Pons (tissue), 1 donor: Measurements from ENCODE around the gene ANGEL2.

Experiments used
- DNase-seq: peaks from one replicate; pipeline ENCODE4 v3.0.0-alpha.2; 2016; ENCODE audit warnings: low spot score

The ANGEL2 gene

GRCh38 chr1:212951126-212951946 is 64.3 kb downstream of the ANGEL2 start:
- no peak for DNase-seq

DNA sequence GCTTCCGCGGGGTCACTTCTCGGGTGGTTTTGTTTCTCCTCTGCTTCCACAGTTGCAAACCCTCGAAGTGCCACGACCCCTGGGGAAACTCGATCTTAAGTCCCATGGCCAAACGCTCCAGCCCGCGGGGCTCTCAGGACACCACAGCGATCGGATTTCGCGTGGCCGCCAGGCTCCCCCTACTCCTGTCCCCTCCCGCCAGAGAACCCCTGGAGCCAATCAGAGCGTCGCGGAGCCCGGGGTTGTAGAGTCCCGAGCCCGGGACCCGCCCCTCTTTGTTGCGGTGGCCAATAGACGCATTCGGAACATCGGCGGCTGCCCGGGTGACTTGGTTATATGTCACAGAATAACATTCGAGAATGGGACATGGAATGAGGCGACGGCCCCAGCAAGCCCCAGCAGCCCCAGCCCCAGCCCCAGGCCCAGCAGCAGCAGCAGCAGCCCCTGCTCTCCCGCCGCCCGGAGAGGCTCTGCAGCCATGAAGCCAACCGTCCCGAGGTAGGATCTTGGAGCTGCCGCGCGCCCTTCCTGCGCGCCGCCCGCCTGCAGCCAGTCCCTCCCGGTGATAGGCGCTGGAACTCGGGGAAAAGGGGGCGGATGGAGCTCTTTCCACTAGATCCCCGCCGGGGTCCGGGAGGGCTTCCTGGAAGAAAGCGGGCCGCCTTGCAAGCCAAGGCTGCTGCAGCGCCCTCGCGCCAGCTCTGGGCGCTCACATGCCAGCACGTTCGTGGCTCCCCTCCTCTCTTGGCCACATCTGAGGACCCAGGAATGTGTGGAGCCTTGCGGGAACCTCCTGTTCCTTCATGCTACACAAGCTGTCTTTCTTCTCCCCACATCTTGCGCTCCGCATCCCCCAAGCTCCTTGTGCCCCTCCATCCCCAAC is 65.2 kb downstream of the ANGEL2 start, which contains the start of gene VASH2:
Gene VASH2, plus strand, starts transcription at position 299 of the 883 bp plus-strand sequence. CDS start 1,002 bp downstream, outside the sequence.
- peak; percentile 85 for DNase-seq

DNA sequence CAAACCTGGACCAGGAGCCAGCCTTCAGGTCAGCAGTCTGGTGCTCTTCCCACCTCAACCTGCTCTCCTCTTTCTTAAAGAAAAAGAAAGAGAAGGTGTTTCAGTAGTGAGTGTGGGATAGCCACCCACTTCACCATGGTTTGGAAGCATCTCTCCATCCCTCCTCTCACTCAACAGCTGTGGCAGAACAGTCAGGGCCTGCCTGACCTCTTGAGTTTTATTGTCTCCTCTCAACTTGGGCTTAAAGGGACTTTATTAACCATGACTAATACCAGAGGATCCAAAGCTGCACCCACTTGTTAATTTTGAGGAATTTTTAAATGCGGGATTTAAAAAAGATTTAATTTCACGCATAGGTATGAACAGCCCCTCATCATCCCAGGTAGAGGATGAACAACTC is 65.9 kb downstream of the ANGEL2 start:
- no peak for DNase-seq

- no peak for DNase-seq
Measured at GRCh38 chr1:212946872-212947271, 68.8 kb downstream of the ANGEL2 start.

- DNase-seq = no peak
Measured at GRCh38 chr1:212945463-212946160, 70.1 kb downstream of the ANGEL2 start.

DNA sequence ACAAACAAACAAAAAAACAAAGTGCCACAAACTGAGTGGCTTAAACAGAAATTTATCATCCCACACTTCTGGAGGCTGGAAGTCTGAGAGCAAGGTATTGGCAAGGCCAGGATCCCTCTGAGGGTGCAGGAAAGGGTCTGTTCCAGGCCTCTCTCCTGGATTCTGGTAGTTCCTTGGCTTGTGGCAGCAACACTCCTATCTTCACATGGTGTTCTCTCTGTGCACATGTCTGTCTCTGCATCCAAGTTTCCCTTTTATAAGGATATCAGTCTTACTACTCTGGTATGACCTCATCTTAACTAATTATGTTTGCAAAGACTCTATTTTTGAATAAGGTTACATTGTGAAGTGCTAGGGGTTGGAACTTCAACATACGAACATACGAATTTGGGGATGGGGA is 70.6 kb downstream of the ANGEL2 start:
- no peak for DNase-seq

DNA sequence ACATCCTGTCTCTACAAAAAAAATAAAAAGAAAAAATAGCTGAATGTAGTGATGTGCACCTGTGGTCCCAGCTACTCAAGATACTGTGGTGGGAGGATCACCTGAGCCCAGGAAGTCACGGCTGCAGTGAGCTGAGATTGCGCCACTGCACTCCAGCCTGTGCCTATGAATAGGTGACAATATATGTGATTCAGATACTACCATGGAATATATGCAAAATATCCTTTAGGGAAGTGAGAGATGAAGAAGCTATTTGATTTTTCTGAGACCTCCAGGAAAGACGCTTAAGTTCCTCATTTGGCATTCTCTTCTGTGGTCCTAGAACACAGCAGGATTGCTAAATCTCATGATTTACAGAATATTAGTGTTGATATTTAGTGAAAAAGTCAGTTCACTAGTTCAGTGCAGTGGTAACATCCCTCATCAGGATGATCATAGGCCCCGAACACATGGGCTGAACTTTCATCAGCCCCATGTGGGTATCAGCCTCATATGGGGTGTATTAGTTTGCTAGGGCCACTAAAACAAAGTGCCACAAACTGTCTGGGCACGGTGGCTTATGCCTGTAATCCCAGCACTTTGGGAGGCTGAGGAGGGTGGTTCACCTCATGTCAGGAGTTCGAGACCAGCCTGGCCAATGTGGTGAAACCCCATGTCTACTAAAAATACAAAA is 71.3 kb downstream of the ANGEL2 start:
- DNase-seq = no peak

DNA sequence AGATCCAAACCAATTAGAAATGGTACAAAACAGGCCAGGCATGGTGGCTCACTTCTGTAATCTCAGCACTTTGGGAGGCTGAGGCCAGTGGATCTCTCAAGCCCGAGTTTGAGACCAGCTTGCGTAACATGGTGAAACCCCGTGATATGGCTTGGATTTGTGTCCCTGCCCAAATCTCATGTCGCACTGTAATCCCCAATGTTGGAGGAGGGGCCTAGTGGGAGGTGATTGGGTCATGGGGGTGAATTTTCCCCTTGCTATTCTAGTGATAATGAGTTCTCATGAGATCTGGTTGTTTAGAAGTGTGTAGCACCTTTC is 72.3 kb downstream of the ANGEL2 start:
- DNase-seq = no peak

DNA sequence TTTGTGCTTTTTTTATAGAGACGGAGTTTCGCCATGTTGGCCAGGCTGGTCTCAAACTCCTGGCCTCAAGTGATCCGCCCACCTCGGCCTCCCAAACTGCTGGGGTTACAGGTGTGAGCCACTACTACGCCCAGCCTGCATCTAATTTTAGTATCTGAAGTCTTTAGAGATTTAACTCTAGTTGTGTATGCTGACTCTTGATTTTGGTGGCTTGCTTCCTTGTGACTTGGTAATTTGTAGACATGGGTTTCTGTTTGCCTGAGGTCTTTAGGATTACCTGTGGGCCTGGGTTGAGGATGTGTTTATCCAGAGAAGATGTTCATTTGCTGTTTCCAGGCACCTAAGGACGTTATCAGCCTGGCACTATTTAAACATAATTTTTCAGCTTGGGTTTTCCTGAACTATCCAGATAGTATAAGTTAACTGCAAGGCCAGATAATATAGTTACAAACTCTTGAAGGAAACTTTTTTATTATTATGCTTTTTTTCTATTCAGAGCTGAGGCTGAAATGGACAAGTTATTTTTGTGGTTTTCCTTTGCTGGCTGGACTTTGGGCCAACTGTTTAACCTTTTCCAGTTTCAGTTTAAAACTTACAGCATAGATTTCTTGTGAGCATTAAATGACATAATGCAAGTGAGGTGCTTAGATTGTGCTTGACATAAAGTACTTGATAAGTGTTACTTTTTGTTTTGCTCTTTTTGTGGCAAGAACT is 72.8 kb downstream of the ANGEL2 start:
- DNase-seq = no peak
